Activated gamma-delta T cell treated with Interleukin-2 at 50 U/mL for 16 hours (primary cell): ENCODE measurements around the gene CAMK1D.
"Not testable (repeated sequence)": the region's sequence is repeated elsewhere in the genome, so short reads cannot be mapped to it uniquely, and the experiment has no call there.

Source experiments
- DNase-seq: peaks from one replicate; pipeline ENCODE4 v3.0.0-alpha.2; 2020

CAMK1D gene

DNA sequence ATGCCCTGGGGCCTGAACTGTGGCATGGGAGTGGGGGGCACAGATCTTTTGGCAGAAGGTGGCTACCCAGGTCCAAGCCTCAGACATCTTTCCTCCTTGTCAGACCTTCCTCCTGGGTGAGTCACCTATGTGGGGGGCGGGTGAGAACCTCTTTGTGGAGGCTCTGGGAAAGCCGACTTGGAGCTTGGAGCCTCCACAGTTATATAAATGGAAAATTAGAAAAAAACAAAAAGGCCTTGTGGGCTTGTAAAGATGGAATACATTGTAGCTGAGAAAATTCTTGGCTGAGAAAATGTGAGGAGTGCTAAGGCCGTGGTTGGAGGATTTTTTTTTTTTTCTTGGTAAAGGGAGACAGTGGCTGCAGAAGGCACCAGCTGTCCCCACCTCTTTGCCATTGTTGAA is 359.7 kb downstream of the CAMK1D start:
- DNase-seq, result no peak

DNA sequence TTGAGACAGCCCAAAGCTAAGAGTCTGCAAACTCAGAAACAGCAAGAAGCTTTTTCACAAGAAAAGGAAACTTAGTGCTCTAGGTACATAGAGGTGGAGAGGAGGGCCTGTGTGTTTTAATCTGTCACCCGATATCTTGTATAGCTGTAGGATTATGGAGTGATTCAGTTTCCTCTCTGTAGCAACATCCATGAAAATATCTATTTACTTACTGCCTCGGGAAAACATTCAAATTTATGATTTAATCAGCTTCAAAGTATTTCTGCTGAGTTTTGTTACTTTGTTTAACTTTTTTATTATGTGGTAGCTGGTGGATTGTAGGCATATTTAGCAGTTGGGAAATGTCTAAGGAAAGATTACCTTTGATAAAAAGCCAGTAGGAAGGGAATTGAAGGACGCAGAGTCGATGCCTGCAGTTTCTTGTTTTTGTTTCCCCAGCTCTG is 360.2 kb downstream of the CAMK1D start:
- no peak for DNase-seq

DNA sequence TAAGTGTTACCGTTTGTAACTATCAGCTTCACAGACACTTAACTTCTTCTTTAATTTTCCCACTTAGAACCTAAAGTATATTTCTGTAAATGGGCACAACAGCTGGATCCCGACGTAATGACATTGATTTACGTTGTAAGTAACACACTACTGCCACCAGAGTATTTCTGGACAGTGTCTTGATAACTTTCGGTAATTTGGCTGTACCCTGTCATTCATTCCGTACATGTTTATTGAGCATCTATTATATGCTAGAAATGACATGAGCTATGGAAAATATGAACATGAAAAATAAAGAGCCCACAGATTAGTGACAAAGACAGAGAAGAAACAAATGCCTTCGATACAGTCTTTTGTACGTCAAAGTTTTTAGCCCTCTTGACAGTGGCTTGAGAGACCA is 360.8 kb downstream of the CAMK1D start:
- DNase-seq, result no peak

DNA sequence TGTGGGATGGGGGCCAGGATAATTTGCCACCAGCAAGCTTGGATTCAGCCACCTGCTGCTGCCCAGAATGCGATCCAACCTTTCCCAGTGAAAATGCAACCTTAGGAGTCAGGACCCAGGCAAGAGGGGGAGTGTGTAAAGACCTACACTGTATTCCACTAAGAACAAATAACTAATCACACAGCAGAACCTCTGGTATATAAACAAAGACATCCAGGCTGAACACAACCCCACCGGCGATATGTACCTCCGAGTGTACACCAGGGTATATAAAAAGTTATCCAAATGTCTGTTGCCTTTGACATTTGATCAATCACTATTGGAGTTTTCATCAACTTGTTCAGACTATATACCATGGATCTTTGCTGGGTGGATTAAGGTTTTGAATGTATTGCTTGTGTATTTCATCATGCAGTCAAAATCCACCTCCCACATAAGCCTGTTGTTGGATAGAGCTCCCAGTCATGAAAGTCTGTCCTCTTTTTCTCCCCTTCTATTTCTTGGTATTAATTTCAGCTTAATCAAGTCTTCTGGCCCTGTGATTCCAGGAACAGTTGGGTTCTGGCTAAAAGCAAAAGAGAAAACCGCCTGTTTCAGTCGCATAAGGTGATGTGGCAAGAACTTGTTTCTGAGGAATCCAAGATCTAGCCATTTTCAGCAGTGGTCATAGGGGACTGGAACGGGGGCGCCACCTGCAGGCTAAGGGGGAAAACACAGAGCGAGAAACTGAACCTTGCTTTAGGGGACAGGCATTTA is 361.4 kb downstream of the CAMK1D start:
- DNase-seq, result peak; percentile 71

DNA sequence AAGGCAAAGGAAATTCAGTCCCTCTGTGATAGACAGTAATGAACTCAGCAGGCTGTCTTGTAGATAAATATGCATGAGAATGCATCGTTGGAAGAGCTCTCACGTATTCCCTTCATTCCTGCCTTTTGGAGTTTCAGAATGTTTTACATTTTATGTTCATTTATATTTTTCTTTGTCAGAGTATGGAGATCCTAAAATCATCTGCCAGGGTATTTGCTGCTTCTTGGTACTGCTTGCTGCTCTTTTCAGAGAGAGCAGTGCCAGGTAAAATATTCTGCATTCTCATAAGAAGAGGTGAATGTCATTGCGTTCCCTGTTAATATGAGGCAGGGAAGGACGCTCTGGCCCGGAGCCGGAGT is 362.0 kb downstream of the CAMK1D start:
- DNase-seq, result no peak

DNA sequence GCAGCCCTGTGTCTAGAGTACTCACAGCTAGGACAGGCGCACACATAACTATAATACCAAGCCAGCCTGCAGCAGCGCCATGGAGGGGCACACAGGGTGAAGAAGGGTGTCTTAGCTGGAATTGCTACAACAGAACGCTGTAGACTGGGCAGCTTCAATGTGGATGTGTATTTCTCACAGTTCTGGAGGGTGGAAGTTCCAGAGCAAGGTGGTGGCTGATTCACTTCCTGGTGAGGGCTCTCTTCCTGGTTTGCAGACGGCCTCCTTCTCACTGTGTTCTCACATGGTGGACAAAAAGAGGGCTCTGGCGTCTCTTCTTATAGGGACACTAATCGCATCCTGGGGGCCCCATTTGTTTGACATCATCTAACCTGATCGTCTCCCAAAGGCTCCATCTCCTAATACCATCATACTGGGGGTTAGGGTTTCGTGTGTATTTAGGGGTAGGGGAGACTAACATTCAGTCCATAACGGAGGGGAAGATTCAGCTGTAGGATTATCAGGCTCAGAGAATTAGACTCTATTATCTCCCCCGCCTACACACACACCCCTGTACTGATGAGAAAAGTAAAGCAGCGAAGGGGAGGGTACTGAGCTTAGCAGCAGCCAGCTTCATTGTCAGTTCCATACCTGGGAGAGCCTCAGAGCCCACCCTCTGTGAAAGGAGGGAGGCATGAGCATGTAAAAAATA is 363.1 kb downstream of the CAMK1D start:
- DNase-seq, result no peak

DNA sequence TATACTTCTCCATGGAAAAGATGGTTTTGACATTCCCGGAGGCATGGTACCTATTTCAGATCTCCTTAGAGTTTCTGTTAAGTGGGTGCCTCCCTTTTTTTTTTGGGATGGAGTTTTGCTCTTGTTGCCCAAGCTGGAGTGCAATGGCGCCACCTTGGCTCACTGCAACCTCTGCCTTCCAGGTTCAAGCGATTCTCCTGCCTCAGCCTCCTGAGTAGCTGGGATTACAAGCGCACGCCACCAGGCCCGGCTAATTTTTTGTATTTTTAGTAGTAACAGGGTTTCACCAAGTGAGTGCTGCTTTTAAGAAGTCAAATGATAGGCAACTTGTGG is 363.6 kb downstream of the CAMK1D start:
- not testable (repeated sequence) for DNase-seq

DNA sequence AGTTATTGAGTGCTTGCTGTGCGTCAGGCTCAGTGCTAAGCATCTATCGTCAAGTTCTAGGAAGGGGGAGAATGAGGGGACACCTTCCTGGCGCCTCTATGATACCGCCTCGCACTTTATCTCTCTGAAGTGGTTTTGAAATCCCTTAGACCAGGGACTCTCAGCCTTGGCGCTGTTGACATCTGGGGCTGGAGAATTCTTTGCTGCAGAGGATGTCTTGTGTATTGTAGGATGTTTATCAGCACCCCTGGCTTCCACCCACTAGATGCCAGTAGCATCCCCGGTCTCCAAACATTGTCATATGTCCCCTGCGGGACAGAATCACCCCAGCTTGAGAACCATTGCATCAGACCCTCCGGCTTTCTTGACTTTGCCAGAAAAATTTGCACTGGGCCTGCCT is 366.7 kb downstream of the CAMK1D start:
- no peak for DNase-seq

DNA sequence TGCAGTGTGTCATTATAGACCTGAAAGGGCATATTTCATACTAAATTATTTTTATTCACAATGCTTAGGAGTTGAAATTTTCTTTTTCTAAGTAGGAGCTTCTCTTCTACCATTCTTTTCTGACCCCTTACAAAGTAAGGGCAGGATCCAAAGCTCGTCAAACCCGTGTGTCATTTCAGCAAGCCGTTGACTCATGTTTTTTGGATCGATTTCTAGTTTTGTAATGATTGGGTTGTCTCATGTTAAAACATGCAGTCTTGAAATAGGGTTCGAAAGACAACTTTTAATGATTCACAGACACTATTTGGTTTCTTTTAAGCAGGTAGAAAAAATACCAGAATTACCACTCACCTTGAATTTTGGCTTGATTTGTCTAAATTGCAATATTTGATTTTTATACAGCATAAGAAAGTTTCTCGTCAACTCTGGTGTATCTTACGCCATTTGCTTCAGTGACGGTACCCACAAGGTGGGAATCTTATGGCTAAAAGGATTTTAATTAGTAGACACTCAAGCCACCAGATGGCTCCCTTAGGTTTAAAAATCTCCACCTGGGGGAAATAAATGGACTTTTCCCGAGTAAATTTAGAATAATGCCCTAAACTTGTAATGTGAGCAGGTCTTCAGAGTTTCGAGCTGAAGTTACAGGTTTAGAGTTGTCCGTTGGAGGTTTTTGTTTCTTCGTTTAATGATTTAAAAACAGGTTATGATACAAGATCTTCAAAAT is 368.8 kb downstream of the CAMK1D start:
- no peak for DNase-seq

DNA sequence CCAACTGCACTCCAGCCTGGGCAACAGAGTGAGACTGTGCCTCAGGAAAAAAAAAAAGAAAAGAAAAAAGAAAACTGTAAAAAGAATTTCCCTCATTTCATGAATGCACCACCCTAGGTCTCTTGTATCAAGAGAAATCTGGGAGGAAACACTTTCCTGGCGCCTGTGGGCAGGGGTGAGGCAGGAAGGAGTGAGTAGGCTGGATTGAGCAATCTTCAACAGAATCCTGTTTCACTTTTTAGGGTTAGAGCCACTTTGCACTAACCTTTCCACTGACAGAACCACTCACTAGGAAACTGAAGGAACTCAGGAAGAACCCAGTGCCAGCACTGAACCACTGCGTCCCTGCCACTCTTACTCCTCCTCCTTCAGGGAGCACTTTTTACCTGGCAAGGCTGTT is 370.0 kb downstream of the CAMK1D start:
- DNase-seq, result no peak

DNA sequence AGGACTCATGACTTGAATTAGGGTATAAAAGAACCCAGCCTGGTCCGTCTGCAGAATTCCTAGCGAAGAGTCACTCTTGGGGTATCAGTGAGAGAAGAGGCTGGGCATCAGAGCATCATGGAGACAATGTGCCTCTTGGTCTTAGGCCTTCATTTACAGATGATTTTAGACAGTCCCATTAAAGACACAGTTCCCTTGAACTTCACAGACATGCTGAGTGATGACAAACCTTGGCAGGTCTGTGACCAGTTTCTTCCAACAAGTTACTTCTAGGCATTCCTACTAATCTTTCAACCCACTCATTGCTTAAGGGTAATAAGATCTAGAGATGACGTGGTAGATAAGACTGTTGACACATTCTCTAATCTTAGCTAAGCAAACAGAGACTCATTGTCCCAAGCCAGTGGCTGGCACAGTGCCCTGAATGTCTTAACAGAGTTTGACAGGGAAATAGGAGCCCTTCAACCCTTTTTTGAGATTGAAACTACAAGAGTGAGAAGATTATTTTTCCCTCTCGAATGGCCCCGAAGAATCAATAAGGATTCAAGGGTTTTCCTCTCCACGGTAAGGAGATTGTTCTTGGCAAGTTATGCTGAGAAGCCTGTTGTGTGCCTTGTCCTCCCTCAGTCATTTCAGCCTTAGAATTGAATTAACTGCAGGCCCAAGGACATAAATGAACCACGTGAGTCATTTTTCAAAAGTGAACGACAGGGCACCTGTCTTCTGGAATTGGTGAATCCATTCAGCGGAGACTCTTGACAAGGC is 371.1 kb downstream of the CAMK1D start:
- DNase-seq, result no peak

DNA sequence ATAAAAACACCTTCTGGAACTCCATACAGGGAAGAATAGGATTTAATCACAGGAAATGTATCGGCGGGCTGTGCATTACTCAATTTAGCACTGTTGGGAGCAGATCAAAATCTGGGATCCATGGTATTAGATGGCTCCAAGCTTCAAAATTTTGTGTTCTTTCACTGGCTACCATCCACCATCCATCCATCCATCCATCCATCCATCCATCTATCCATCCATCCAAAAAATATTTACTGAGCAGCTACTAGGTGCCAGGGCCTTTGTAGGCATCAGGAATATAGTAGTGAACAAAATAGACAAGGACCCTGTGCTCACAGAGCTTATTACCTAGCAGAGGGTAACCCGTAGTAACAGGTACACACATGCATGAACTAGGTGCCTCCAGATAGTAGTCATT is 372.0 kb downstream of the CAMK1D start:
- no peak for DNase-seq

DNA sequence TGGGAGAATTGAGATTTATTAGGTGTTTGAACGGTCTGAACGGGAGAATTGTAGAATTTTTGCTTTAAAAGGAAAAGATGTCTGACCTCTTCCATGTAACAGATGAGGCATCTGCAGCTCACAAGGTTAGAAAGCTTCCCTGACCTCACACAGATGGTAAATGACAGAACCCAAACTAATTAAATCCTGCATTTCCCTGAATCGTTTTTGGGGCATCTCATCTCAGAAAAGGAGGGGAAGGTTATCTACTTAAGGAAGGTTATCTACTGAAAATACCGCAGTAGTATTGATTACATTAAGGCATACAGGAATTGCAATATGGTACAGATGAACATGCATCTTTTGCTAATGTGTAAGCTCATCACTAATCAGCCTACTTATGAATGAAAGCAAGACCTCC is 373.9 kb downstream of the CAMK1D start:
- no peak for DNase-seq

DNA sequence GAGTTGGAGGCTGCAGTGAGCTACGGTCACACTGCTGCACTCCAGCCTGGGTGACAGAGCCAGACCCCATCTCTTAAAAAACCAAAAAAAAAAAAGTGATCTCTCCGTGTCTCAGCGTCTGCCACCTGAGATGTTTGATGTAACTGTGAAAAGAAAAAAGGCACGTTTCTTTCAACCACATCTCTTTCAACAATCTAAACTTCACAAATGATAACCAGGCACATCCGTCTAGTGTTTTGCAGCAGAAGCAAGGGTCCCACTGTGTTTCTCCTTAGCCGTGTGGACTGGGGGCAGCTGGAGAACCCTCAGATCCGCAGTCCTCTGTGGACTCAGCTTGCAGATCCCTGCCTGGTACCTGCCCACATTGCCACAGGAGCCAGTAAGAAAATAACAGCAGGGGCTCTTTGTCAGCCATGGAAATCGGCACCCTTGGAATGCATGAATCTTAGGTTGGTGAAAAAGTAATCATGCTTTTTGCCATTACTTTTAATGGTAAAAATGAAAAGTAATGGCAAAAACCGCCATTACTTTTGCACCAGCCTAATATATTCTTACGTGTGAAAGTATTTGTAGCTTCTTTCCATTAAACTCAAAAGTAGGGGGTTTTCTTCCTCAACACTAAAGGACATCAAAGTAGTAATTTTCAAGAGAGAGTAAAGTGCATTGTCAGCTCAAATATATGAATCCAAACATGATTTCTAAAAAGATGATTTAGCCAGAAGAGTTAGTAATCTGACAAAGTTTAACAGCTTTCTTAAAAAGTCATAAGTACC is 375.6 kb downstream of the CAMK1D start:
- no peak for DNase-seq

DNA sequence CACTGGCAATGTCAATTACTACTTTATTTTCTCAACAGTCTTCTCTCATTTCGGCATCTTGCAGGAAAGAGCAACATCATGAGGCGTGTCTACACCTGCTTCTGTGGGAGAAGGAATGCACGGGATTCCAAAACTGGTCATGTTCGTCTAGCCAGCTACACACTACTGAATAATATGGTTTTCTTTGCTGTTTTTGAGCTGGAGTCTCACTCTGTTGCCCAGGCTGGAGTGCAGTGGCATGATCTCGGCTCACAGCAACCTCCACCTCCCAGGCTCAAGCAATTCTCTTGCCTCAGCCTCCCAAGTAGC is 376.2 kb downstream of the CAMK1D start:
- not testable (repeated sequence) for DNase-seq

DNA sequence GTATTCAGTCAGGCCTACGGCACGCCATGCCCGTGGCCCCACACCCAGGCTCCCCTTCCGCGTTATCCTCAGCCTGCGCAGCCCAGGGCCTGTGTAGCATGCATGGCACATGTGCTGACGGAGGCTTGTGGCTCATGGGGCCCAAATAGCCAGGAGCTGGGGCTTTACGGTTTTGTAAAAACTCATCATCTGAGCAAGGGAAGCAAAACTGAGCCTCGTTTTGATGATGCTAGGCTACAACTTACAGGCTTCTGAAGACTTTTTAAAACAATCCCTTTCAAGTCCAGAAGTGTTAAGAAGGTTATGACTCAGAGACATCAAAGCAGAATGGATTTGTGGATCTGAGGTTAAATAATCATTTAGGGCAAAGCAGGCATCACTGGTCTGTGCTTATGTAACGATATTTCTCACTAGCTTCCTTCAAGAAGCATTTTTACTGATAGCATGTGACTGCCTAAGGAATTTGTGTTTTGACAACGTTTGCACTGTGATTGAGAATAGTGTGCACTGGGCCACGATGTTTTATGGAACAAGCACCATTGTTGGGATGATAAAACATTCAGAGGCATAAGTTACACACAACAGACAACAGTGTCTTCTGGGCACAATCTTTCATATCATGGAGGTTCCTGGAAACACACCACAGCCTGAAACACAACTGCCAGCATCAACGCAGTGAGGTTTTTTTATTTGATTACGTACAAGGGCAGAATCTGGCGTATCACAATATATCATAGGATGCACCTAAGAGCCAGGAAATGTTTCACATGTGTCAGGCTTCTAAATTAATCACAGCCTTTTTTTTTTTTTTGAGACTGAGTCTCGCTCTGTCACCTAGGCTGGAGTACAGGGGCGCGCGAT is 377.9 kb downstream of the CAMK1D start:
- no peak for DNase-seq

DNA sequence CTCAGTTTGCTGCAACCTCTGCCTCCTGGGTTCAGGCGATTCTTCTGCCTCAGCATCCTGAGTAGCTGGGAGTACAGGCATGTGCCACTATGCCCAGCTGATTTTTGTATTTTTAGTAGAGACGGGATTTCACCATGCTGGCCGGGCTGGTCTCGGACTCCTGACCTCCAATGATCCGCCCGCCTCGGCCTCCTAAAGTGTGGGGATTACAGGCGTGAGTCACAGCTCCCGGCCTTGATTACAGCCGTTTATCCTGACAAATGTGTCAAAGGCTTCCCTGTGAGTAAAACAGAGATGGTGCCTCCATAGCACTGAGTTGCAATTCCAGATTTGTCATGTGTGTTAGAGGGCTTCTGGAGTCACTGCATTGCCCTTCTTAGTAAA is 378.5 kb downstream of the CAMK1D start:
- no peak for DNase-seq

DNA sequence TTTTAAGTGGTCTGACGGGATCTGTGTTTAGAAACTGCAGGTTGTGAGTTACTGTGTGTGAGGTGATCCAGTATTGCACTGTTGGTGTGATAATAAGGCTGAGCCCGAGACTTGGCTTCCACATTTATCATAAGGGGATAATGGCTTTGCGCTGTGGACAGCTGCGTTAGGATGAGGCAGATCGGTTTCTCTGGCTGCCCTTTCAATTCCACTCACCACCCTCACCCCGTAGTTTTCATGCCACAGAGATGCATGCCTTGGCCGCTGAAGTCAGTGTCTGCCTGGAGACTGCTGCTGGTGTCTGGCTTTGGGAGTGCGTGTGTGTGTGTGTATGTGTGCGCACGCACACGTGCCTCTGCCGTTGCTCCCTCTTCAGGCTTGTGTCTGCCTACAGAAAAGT is 379.1 kb downstream of the CAMK1D start:
- DNase-seq, result no peak

DNA sequence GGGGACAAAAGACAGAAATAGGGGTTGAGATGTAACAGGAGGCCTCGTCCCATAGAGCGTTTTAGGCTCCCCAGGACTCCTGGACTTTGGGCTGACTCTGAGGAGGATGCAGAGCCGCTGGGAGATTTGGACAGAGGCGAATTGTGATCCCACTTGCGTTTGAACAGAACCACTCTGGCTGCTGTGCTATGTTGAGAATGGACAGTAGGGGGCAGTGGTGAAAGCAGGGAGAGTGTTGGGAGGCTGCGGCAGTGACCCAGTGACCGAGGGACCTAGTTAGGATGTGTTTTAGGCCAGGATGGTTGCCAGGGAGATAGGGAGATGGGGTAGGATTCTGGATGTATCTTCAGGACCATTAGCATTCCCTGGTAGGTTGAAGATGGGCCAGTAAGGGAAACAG is 380.5 kb downstream of the CAMK1D start:
- DNase-seq, result no peak

DNA sequence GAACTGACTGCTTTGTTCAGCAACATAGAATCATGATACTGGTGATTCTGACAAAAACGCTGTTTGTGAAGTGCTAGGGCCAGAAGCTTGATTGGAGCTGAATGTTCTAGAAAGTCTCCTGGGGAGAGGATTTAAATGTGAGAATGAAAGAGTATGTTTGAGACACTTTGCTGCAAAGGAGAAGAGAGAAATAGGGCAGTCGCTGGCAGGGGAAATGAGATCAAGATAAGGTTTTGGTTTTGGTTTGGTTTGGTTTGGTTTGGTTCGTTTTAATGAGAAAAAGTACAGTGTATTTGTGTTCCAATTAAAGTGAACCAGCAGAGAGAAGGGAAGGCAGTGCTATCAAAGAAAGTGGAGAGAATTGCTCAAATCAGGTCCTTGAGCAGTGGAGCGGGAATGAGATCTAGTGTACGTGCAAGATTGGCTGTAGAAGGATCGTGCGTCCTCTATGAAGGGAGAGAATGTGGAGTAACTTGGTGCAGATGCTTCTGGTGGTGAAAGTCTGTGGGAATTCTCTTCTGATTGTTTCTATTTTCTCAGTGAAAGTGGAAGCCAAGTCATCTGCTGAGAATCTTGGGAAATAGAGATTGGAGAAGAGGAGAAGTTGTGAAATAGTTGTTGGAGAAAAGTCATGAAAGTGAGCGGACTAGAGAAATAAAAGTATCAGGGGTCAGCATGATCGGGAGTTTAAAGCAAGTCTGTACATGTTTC is 381.6 kb downstream of the CAMK1D start:
- no peak for DNase-seq

DNA sequence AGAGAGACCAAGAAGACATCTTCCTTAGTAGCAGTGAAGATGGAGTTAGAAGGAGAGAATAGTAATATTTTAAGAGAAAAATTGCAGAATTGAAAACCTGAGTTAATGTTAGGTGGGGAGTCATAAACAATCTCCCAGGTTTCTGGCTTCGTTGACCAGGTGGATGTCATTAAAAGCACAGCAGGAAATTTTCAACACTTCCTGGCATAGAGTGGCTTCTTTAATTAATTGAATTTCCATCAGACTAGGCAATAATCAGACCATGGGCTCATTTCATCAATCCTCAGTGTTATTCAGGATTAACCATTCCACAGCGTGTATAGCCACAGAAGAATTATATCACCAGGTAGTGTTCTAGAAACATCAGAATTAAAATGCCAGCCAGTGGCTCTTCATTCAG is 383.9 kb downstream of the CAMK1D start:
- no peak for DNase-seq
